Amniotic stem cell (primary cell): ENCODE results near the gene CLASRP.
"Not testable (repeated sequence)": the region's sequence is repeated elsewhere in the genome, so short reads cannot be mapped to it uniquely, and the experiment has no call there.

Source experiments
- DNase-seq: peaks from one replicate; lab custom pipeline; 2025; lab: John Stamatoyannopoulos, UW

The CLASRP gene

DNA sequence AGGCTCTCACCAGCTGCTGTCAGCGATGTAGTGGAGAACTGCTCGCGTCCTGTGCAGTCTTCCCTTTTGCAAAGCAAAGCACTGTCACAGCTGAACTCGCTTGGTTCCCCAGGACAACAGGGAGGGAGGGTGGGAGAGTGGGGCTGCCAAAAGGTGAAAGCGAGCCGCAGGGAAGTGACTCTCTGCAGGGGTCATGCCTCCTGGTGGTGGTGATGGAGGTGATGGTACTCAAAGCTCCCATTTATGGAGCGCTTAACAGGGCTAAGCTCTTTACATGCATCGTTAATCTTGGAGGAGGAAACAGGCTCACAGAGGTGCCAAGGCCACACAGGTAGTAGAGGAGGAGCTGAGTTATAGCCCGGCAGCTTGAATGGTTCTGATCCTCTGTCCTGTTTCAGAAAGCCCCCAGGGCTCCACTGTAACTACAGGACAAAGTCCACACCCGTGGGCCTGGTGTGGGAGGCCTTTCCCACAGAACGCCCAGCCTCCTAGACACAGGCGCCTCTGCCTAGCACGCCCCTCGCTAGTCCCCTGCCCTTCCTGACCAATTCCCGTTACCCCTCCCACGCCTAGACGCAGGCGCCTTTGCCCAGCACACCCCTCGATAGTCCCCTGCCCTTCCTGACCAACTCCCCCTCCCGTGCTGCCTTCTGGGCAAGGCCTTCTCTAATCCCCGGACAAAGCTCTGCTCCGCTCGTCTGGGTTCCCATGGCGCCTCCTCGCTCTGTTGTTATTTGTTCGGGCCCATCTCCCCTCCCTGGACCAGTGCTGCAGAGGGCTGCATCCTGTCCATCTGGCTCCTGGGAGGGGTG, 64.9 kb downstream of the CLASRP start:
- DNase-seq = no peak

- DNase-seq = no peak
Measured at GRCh38 chr19:45104658-45105349, 66.0 kb downstream of the CLASRP start.

- DNase-seq = not testable (repeated sequence)
Measured at GRCh38 chr19:45106363-45106762, 67.5 kb downstream of the CLASRP start.

- no peak for DNase-seq
Measured at GRCh38 chr19:45107621-45108150, 68.8 kb downstream of the CLASRP start.

DNA sequence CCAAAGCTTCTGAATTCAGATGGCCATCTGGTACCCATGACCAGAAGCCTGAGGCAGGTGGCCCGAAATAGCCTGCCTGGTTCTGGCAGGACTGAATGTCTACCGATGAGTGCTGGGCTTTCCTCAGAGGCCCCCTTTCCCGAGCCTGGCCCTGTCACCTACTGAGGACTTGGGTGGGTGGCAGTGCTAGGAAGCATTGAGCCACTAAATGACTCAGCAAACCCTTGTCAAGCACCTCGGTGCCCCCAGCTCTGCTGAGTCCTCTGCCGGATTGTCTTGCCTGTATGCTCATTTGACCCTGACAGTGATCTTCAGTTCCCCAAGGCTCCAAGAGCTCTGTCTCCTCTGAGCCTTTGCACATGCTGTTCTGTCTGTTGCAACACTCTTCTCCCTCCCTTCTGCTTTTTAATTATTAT, 72.0 kb downstream of the CLASRP start:
- no peak for DNase-seq

GRCh38 chr19:45112111-45112827, 73.4 kb downstream of the CLASRP start:
- DNase-seq = no peak

GRCh38 chr19:45113628-45114027, 74.8 kb downstream of the CLASRP start:
- no peak for DNase-seq

DNA sequence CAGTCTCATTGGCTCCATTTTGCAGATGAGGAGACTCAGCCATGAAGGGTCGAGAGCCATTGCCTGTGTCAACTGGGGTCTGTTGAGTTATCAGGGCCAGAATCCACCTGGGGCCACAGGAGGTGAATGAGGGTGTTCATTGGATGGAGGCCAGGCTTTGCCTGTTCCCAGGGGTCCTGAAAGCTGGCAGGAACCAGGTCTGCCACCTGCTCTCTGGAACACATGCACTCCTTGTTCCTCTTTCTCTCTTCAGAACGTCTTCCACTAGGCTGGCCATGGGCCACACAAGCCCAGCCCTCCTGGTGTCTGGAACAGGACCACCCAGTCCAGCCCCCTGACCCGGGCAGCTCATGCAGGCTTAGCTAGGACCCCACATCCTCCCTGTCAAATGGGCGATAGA, 75.3 kb downstream of the CLASRP start:
- no peak for DNase-seq

DNA sequence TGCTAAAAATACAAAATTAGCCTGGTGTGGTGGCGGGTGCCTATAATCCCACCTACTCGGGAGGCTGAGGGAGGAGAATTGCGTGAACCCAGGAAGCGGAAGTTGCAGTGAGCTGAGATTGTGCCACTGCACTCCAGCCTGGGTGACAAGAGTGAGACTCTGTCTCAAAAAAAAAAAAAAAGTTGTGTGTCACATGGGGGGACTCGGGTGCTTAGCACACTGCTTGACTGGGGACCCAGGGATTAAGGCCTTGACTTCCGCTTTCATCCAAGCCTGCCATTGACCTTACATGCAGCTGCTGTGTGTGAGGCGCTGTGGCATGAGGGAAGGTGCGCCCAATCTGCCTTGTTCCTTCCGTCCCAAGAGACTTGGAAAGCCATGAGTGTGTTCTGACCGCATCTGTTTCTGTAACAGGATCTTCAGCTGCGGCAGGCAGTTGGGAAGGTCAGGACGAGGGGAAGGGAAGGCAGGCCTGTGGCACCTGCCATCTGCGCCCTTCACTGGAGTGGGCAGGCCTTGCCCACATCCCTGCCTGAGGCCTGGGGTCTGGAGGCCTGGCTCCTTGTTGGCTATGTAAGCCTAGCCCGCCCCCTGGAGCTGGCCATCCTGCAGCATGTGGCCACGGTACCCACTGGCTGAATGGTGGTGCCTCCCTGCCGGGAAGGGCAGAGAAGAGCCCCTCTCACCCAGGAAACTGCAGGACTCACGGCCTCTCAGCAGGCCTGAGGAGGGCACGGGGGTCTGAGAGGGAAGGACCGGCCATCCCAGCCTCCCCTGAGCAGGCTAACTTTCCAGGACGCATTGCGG, 77.2 kb downstream of the CLASRP start:
- no peak for DNase-seq

DNA sequence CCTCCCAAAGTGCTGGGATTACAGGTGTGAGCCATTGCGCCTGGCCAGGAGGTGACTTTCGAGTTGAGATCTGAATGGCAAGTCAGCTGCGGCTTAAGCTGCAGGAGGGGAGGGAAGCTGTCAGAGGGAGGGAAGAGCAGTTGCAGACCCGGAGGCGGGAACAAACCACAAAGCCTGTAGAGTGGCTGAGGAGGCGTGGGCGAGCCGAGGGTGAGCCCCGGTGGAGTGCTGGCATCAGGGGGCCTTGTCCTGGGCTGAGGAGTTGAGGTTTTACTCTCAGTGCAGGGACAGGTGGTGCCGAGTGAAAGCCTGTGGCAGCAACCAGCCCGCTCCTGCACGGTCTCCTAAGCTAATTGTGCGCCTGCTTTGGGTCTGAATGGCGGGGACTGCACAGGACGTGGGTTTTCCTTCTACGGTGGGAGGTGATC, 78.3 kb downstream of the CLASRP start:
- no peak for DNase-seq

DNA sequence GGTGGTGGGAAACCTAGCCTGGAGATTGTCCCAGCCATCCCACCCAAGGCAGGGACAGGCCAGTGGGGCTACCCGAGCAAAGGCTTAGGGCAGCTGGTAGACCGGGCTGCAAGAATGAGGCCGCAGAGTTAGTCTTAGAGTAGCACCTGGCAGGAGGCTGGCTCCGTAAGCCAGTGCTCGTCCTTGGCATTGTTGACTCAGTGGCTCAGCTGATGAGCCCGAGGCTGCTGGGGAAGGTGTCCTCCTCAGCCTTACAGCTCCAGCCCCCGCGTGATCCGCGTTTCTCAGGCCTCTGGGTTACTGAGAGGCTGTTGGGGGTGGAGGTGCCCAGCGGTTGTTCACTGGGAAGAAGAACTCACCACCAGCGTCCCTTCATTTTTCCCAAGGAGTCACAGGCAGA, 78.8 kb downstream of the CLASRP start:
- DNase-seq = no peak

DNA sequence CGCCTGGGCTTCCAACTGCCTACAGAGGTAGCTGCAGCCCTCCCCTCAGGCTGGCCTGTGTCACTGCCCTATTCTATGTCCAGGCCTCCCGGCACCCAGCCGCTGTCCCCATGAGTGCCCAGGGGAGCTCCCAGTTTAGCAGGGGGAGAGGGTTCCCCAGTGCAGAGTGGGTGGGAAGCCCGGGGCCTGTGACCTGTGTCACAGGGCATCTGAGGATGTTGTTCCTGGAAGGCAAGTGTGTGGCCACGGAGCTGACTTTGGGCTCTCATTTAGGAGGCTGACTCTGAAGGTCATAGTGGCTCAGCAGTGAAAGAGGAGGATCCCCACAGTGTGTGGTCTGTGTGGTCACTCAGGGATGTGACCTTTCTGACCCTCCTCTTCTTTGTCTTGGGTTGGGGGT, 79.3 kb downstream of the CLASRP start:
- no peak for DNase-seq

- not testable (repeated sequence) for DNase-seq
Measured at GRCh38 chr19:45118591-45119355, 79.9 kb downstream of the CLASRP start.

- DNase-seq = no peak
Measured at GRCh38 chr19:45119582-45119981, 80.7 kb downstream of the CLASRP start.
